Mononuclear cell (primary cell): ENCODE measurements around the gene CYP24A1. TPM values are rescaled to one million over a fixed set of nuclear protein-coding genes. Genes with fewer than 3 reads are reported as not detected.

Source experiments
- H3K27me3 ChIP-seq: 2 replicates; pipeline ENCODE4 v1.6.0; 2011; ENCODE audit warnings: low read length, control low read depth; ENCODE audit not compliant: insufficient read depth
- H3K4me1 ChIP-seq: 2 replicates; pipeline ENCODE4 v1.5.1; 2011; ENCODE audit warnings: mild to moderate bottlenecking, low read length, control low read depth; ENCODE audit not compliant: insufficient read depth
- H3K4me3 ChIP-seq: 2 replicates; pipeline ENCODE4 v1.5.1; 2011; ENCODE audit warnings: mild to moderate bottlenecking, low read length, moderate library complexity
- H3K9me3 ChIP-seq: 2 replicates; pipeline ENCODE4 v1.5.1; 2011; ENCODE audit warnings: low read depth, mild to moderate bottlenecking, control low read depth, low read length
- total RNA-seq: library from RNA; depleted of rRNA; stranded (reverse); fragments of >200 nt; gene quantifications from one replicate; pipeline ENCODE4 v1.2.3, GENCODE V29; 2012

The CYP24A1 gene
- total RNA-seq = 0.10 TPM

- no peak within 1 kb of the TSS for H3K4me3 ChIP-seq
- no peaks in the 10 kb centered on the region for H3K9me3 ChIP-seq
- H3K27me3 ChIP-seq = peaks cover 59% of the 10 kb centered on the region
- H3K4me1 ChIP-seq = peaks cover 21% of the 10 kb centered on the region
Measured at GRCh38 chr20:54173653-54174456, at the start of gene CYP24A1. Gene CYP24A1 (minus strand): TSS chr20:54173986. CDS start chr20:54173579, 407 bp downstream.

- no peaks in the 10 kb centered on the region for H3K9me3 ChIP-seq
- no peak overlapping the region for H3K4me3 ChIP-seq
- H3K27me3 ChIP-seq = no peaks in the 10 kb centered on the region
- H3K4me1 ChIP-seq = peaks cover 14% of the 10 kb centered on the region
Measured at GRCh38 chr20:54223285-54223684, 49.5 kb upstream of the CYP24A1 start.

GRCh38 chr20:54221996-54222890 lies 48.5 kb upstream of the CYP24A1 start:
- Histone ChIP-seq H3K9me3 (no peaks in the 10 kb centered on the region), H3K27me3 (no peaks in the 10 kb centered on the region), H3K4me1 (peaks cover 14% of the 10 kb centered on the region), H3K4me3 (no peak overlapping the region)

GRCh38 chr20:54221353-54221752 lies 47.6 kb upstream of the CYP24A1 start:
- no peaks in the 10 kb centered on the region for H3K9me3 ChIP-seq

GRCh38 chr20:54220722-54221121 lies 46.9 kb upstream of the CYP24A1 start:
- no peak overlapping the region for H3K4me3 ChIP-seq
- H3K9me3 ChIP-seq = no peaks in the 10 kb centered on the region
- H3K4me1 ChIP-seq = peaks cover 14% of the 10 kb centered on the region
- H3K27me3 ChIP-seq = no peaks in the 10 kb centered on the region

More at GRCh38 chr20:54221353-54221752, 47.6 kb upstream of the CYP24A1 start:
- no peaks in the 10 kb centered on the region for H3K27me3 ChIP-seq
- no peak overlapping the region for H3K4me3 ChIP-seq
- H3K4me1 ChIP-seq = peaks cover 14% of the 10 kb centered on the region

GRCh38 chr20:54219751-54220426 lies 46.1 kb upstream of the CYP24A1 start:
- H3K27me3 ChIP-seq = no peaks in the 10 kb centered on the region
- H3K4me3 ChIP-seq = no peak overlapping the region
- no peaks in the 10 kb centered on the region for H3K9me3 ChIP-seq
- H3K4me1 ChIP-seq = peaks cover 14% of the 10 kb centered on the region

- Histone ChIP-seq H3K9me3 (no peaks in the 10 kb centered on the region), H3K4me3 (no peak overlapping the region), H3K4me1 (peaks cover 14% of the 10 kb centered on the region), H3K27me3 (no peaks in the 10 kb centered on the region)
Measured at GRCh38 chr20:54218470-54218869, 44.7 kb upstream of the CYP24A1 start.

GRCh38 chr20:54217762-54218161 lies 44.0 kb upstream of the CYP24A1 start:
- no peaks in the 10 kb centered on the region for H3K9me3 ChIP-seq
- H3K4me1 ChIP-seq = peaks cover 14% of the 10 kb centered on the region
- H3K4me3 ChIP-seq = no peak overlapping the region
- H3K27me3 ChIP-seq = no peaks in the 10 kb centered on the region

- Histone ChIP-seq H3K9me3 (no peaks in the 10 kb centered on the region), H3K4me3 (no peak overlapping the region), H3K4me1 (no peaks in the 10 kb centered on the region), H3K27me3 (no peaks in the 10 kb centered on the region)
Measured at GRCh38 chr20:54215157-54215789, 41.5 kb upstream of the CYP24A1 start.

GRCh38 chr20:54214566-54214965 lies 40.8 kb upstream of the CYP24A1 start:
- H3K4me1 ChIP-seq = peaks cover 4% of the 10 kb centered on the region
- H3K27me3 ChIP-seq = no peaks in the 10 kb centered on the region
- no peaks in the 10 kb centered on the region for H3K9me3 ChIP-seq
- H3K4me3 ChIP-seq = no peak overlapping the region

GRCh38 chr20:54212871-54213270 lies 39.1 kb upstream of the CYP24A1 start:
- no peaks in the 10 kb centered on the region for H3K27me3 ChIP-seq
- no peak overlapping the region for H3K4me3 ChIP-seq
- peaks cover 17% of the 10 kb centered on the region for H3K4me1 ChIP-seq
- H3K9me3 ChIP-seq = no peaks in the 10 kb centered on the region

- H3K27me3 ChIP-seq = no peaks in the 10 kb centered on the region
- H3K4me3 ChIP-seq = no peak overlapping the region
- H3K9me3 ChIP-seq = no peaks in the 10 kb centered on the region
- H3K4me1 ChIP-seq = peaks cover 20% of the 10 kb centered on the region
Measured at GRCh38 chr20:54212226-54212625, 38.4 kb upstream of the CYP24A1 start.

GRCh38 chr20:54209216-54209813 lies 35.5 kb upstream of the CYP24A1 start:
- H3K9me3 ChIP-seq = no peaks in the 10 kb centered on the region
- no peaks in the 10 kb centered on the region for H3K27me3 ChIP-seq
- H3K4me3 ChIP-seq = no peak overlapping the region
- H3K4me1 ChIP-seq = peaks cover 20% of the 10 kb centered on the region

GRCh38 chr20:54208548-54209176 lies 34.9 kb upstream of the CYP24A1 start:
- H3K4me3 ChIP-seq = peak overlapping the region; percentile 78
- no peaks in the 10 kb centered on the region for H3K9me3 ChIP-seq
- peaks cover 20% of the 10 kb centered on the region for H3K4me1 ChIP-seq
- no peaks in the 10 kb centered on the region for H3K27me3 ChIP-seq
